Lower leg skin (tissue), 3 donors: ENCODE measurements around the gene RFXANK.

Experiments used
- CTCF ChIP-seq, 3 donors: fragments of 450-650 bp; IDR thresholded peaks; one replicate each; pipeline ENCODE4 v1.5.1; 2016; ENCODE audit warnings: antibody characterized with exemption in 3 of 3, mild to moderate bottlenecking in 3 of 3, moderate library complexity in 2 of 3
- POLR2A ChIP-seq, 2 donors: fragments of 450-650 bp; IDR thresholded peaks; one replicate each; pipeline ENCODE4 v1.6.1; 2016 to 2017; ENCODE audit warnings: antibody characterized with exemption in 2 of 2, mild to moderate bottlenecking in 1 of 2, moderate library complexity in 1 of 2

GRCh38 chr19:19192910-19193423, 909 bp downstream of the RFXANK start:
- no peak for TF ChIP-seq CTCF (IDR thresholded peaks at IDR 0.05)
- TF ChIP-seq POLR2A (IDR thresholded peaks at IDR 0.05), result no peak
